BLaER1 (cell line): ENCODE measurements around the gene CAPN3.

Experiments used
- H3K27ac ChIP-seq: shearing (Covaris generic); formaldehyde crosslinking; 2 replicates; pipeline ENCODE4 v1.8.1; 2022
- H3K27me3 ChIP-seq: shearing (Covaris generic); formaldehyde crosslinking; 2 replicates; pipeline ENCODE4 v1.8.1; 2022
- H3K36me3 ChIP-seq: shearing (Covaris generic); formaldehyde crosslinking; 2 replicates; pipeline ENCODE4 v1.8.1; 2022
- H3K4me1 ChIP-seq: shearing (Covaris generic); formaldehyde crosslinking; 2 replicates; pipeline ENCODE4 v1.8.1; 2022
- H3K4me2 ChIP-seq: shearing (Covaris generic); formaldehyde crosslinking; 2 replicates; pipeline ENCODE4 v1.8.1; 2022
- H3K4me3 ChIP-seq: shearing (Covaris generic); formaldehyde crosslinking; 2 replicates; pipeline ENCODE4 v1.8.1; 2022
- H3K9ac ChIP-seq: shearing (Covaris generic); formaldehyde crosslinking; 2 replicates; pipeline ENCODE4 v1.8.1; 2022
- H3K9me3 ChIP-seq: shearing (Covaris generic); formaldehyde crosslinking; 2 replicates; pipeline ENCODE4 v1.8.1; 2022
- H4K20me1 ChIP-seq: shearing (Covaris generic); formaldehyde crosslinking; 2 replicates; pipeline ENCODE4 v1.8.1; 2022
- Cebpa-rat ChIP-seq: shearing (Covaris generic); IDR thresholded peaks from 2 replicates; pipeline ENCODE4 v1.8.1; 2022

The CAPN3 gene

GRCh38 chr15:42457445-42458442 lies 98.4 kb downstream of the CAPN3 start:
- Histone ChIP-seq H3K36me3 (peaks cover 12% of the 10 kb centered on the region), H4K20me1 (no peaks in the 10 kb centered on the region), H3K4me2 (peak overlapping the region; percentile 47), H3K27me3 (no peaks in the 10 kb centered on the region), H3K9me3 (no peaks in the 10 kb centered on the region), H3K27ac (peak overlapping the region; percentile 56), H3K4me3 (no peak overlapping the region), H3K4me1 (peaks cover 34% of the 10 kb centered on the region), H3K9ac (no peak overlapping the region)
- no peak for TF ChIP-seq Cebpa-rat

GRCh38 chr15:42461261-42461660 lies 102.0 kb downstream of the CAPN3 start:
- Histone ChIP-seq H3K4me1 (peaks cover 34% of the 10 kb centered on the region), H3K27me3 (no peaks in the 10 kb centered on the region), H3K36me3 (peaks cover 35% of the 10 kb centered on the region), H3K4me2 (peak overlapping the region; percentile 27), H3K27ac (no peak overlapping the region), H4K20me1 (no peaks in the 10 kb centered on the region), H3K9ac (no peak overlapping the region), H3K4me3 (no peak overlapping the region), H3K9me3 (no peaks in the 10 kb centered on the region)
- no peak for TF ChIP-seq Cebpa-rat
